Neural progenitor cell (in vitro differentiated cells): ENCODE results near the gene ERBB4.

Experiments used
- CTCF ChIP-seq: fragments of 200-600 bp; sonication (generic); IDR thresholded peaks from 2 replicates; pipeline ENCODE4 v1.5.1; 2017; ENCODE audit warnings: antibody characterized with exemption, mild to moderate bottlenecking
- EZH2 ChIP-seq: fragments of 200-600 bp; sonication (generic); IDR thresholded peaks from 2 replicates; pipeline ENCODE4 v1.6.1; 2017; ENCODE audit warnings: antibody characterized with exemption, mild to moderate bottlenecking, moderate library complexity
- EZH2phosphoT487 ChIP-seq: fragments of 200-600 bp; sonication (generic); IDR thresholded peaks from 2 replicates; pipeline ENCODE4 v1.6.1; 2017; ENCODE audit warnings: antibody characterized with exemption

DNA sequence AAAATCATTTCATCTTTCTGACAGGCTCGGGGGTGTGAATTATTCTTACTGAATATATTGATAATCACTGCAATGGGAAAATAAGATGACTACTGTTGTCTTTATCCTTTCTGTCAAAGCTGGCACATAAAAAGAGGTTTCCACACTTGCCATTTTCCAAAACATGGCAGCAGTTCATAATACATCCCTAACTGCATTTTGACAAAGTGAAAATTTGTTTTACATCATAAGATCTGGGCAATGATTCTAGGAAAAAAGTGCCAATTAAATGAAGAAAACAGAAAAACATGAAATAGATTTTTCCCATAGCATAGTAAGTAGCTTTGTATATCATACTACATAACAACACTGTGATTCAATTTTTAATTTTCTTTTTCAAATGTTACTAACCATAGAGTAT lies 65.4 kb downstream of the ERBB4 start:
- TF ChIP-seq CTCF (no peak), EZH2 (no peak), EZH2phosphoT487 (no peak)
